GM19240 (cell line): ENCODE data around the gene FAM3B.
A peak's percentile ranks its signal among the peaks of the same experiment; 100 is the strongest.
"Not testable (repeated sequence)": the region's sequence is repeated elsewhere in the genome, so short reads cannot be mapped to it uniquely, and the experiment has no call there.

Experiments used
- DNase-seq: peaks from one replicate; pipeline ENCODE4 v3.0.0; 2011; ENCODE audit warnings: low spot score; ENCODE audit not compliant: insufficient read length

The FAM3B gene

GRCh38 chr21:41316200-41317062, at the start of gene FAM3B:
Gene FAM3B, plus strand, starts transcription at chr21:41316801. Its CDS starts 79 bp downstream, at chr21:41316880.
- no peak for DNase-seq

DNA sequence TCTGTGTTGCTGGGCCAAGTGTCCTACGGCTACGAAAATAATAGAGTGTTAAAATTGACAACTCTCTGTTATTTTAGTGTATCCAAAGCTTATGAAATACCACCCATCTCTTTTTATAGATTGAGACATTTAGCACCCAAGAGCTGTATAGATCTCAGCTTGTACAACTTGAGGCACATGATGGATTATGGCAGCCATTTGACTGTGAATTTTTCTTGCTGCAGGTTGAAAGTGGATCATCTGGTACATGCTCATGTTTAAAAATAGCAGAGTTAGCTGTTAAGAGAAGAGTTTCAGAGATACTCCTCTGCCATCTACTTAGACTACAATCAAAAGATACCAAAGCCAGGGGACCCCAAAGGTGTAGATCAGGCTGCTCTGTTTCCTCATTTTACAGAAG, 49.3 kb upstream of the FAM3B start:
- DNase-seq = no peak

DNA sequence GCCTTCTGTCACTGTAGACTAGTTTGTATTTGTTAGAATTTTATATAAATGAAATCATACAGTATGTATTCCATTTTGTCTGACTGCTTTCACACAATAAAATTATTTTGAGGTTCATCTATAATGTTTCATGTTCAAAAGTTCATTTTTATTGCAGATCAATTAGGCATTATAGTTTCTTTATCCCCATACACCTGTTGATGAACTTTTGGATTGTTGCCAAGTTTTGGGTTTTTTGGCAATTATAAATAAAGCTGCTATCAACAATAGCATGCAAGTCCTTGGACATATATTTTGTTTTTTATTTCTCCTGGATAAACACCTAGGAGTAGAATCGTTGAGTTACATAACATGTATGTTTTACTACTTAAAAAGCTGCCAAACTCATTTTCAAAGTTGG, 47.1 kb upstream of the FAM3B start:
- no peak for DNase-seq

DNA sequence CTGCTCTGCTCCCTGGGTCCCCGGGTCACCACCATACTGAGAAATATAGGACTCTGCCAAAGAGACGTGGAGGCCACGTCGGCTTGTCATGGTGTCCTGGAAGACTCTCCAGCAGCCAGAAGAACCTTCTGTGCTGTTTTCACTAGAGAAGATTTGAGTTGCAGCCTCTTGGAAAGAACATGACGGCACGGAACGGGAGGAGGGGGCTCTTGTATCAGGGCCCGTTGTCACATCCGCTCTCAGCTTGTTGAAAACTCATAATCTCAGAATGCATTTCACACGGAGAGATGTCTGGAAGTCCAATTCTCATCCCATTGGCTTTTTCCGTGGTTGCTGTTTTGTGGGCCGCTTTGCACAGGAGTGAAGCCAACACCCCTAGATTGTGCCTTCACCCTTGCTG, 39.4 kb upstream of the FAM3B start:
- no peak for DNase-seq

GRCh38 chr21:41277846-41278245, 38.8 kb upstream of the FAM3B start:
- DNase-seq = no peak

DNA sequence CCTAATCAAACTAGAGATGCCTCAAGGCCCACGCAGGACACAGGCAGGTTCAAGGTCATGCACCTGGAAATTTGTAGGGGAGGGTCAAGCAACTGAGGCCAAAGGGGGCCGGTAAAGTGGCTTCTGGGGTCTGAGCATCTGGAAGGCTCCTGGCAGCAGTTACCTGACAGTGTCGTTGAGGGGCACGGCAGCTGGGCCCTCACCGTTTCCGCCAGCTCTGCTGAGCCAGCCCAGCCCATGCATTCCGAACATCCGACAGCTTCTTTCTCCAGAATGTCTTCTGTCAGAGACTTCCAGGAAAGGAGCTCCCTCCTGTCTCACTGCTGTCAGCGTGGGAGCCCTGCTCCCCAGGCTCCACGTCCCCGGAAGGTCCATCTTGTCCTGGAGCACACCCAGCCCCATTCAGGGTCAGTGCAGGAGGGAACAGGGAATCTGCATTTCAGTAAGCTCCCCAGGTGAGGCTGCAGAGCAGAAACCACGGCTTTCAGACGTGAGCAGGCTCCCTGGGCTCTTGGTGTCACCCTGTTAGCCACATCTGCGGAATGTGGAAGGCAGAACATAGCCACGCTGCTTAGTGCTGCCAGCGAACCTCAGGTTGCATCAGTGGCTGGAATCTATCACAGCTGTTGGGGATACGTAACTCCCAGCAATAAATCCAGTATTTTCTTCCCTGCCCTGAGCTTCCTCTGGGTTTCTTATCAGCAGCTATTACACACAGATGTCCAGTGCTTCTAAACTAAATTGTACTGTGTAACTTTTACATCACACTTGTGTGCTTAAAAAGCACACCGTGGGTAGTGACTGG, 36.3 kb upstream of the FAM3B start:
- no peak for DNase-seq

GRCh38 chr21:41282412-41282811, 34.2 kb upstream of the FAM3B start:
- DNase-seq = no peak

DNA sequence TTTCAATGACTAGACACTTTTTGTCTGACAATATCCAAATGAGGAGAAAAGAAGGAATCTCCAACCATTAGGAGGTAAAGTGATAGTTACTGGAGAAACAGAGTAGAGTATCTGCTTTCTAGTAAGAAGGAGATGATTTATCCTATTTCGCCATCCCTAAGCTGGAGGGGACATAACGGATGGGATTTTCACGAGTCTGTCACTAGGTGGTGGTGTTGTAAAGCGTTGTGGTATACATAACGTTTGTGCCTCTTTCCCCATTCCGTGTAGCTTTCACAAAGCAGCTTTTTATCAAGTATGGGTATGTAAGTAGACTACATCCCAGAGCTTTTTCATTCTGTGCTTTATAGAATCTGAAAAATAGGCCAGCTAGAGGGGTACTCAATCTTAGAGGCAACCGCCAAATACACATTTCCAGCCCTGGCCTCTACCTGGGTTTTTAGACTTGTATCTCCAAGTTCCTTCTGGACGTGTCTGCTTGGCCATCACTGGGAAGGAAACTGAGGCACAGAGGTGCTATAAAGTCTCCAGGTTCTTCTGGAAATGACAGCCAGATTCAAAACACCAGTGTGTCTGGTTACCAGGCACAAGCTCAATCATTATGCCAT, 33.3 kb upstream of the FAM3B start:
- DNase-seq = peak; percentile 53

GRCh38 chr21:41289431-41289830, 27.2 kb upstream of the FAM3B start:
- DNase-seq = no peak

- no peak for DNase-seq
These were observed 26.3 kb upstream of the FAM3B start for GRCh38 chr21:41290106-41290799.

GRCh38 chr21:41294548-41295231, 21.9 kb upstream of the FAM3B start:
- DNase-seq = no peak

GRCh38 chr21:41295721-41296254, 20.8 kb upstream of the FAM3B start:
- DNase-seq = no peak

GRCh38 chr21:41302976-41303375, 13.6 kb upstream of the FAM3B start:
- DNase-seq = no peak

DNA sequence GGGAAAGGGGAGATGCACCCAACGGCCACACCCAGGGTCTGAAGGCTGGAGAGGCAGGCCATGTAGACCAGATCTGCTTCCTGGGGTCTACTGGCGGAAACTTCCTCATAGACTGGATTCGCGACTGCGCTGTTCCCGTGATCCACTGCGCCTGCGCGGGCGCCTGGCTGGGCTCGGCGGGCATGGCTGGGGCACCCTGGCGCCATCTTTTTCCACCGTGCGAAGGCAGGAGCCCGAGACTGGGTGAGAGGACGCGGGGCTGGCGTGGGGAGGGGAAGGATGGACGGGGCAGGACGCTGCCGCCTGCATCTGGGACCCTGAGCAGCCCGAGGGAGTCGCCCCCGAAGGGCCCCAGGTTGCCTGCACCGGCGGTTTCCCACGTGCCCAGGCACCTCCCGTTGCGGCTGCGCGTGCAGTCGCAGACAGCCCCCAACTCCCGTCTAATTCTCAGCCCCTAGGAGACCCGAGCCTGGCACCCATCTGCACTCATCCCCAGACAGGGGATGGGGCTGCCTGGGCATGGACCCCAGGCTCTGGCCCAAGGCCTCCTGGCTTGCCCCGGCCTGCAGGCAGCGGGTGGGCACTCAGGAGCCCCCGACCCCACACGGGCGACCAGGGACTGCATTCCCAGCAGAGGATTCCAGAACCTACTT, 12.4 kb upstream of the FAM3B start:
- DNase-seq = no peak

DNA sequence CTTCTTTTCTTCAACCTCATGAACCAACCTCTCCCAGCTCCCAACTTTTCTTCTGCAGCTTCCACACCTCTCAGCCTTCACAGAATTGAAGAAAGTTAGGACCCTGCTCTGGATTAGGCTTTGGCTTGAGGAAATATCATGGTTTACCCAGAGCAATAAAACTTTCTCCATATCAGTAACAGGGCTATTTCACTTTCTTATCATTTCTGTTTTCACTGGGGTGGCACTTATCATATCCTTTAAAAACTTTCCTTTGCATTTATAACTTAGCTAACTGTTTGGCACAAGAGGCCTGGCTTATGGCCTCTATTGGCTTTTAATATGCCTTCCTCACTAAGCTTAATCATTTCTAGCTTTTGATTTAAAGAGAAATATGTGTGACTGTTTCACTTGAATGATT, 9.4 kb upstream of the FAM3B start:
- no peak for DNase-seq

- not testable (repeated sequence) for DNase-seq
These were observed 3.1 kb upstream of the FAM3B start for GRCh38 chr21:41313285-41314164.

DNA sequence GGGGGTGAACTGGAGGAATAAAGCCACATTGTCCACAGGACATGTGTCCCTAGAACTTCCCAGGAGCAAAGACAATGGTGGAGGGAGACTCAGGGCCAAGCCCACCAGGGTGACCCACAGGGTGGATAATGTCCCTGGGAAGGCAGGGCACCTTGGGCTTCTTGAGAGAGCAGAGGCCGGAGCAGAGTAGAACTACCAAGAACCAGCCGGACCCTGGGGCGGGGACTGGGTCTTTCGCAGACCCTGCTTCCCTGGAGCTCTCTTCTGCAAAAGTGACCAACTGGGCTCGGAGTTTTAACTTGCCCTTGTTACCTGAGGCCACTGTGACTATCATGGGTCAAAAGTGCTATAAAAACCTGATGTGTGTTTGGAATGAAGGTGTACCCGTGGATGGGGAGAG, 875 bp upstream of the FAM3B start:
- no peak for DNase-seq

- no peak for DNase-seq
These were observed 427 bp downstream of the FAM3B start for GRCh38 chr21:41317063-41317392.

GRCh38 chr21:41317458-41317857, 857 bp downstream of the FAM3B start:
- DNase-seq = no peak
